ENCODE measurements around the gene HOXC5. TPM values are rescaled to one million over a fixed set of nuclear protein-coding genes. Genes with fewer than 3 reads are reported as not detected.

Gene HOXC5
- total RNA-seq, 4 donors from 2014 or later, result 0.58 to 2.2 (median 0.97) TPM; not detected in 1

GRCh38 chr12:53994009-53994263 lies 38.9 kb upstream of the HOXC5 start:
- TF ChIP-seq POLR2A (IDR thresholded peaks at IDR 0.05) (no peak), CTCF (IDR thresholded peaks at IDR 0.05) (no peak)
- no peak overlapping the region for H3K4me3 ChIP-seq (ENCODE audit: low read depth, poor library complexity, severe bottlenecking)

GRCh38 chr12:53994264-53995001 lies 38.4 kb upstream of the HOXC5 start:
- no peak for TF ChIP-seq POLR2A (IDR thresholded peaks at IDR 0.05)
- TF ChIP-seq CTCF (IDR thresholded peaks at IDR 0.05), result no peak
- intact Hi-C loops (cut with DNase I; ENCODE audit: low total_unique reads), result no loop called here
- DNase-seq (ENCODE audit: low spot score in 2 of 2), result no peak
- H3K4me3 ChIP-seq (ENCODE audit: low read depth, poor library complexity, severe bottlenecking), result no peak overlapping the region
- 5% methylated on average over 53 to 60 of the region's 60 CpGs for WGBS, 2 donors

More at GRCh38 chr12:53994009-53994263, 38.9 kb upstream of the HOXC5 start:
- intact Hi-C loops (cut with DNase I; ENCODE audit: low total_unique reads), result no loop called here
- 5 to 11% methylated on average over 12 to 19 of the region's 19 CpGs for WGBS, 2 donors
- no peak for DNase-seq (ENCODE audit: low spot score in 2 of 2)

GRCh38 chr12:53995002-53995377 lies 37.9 kb upstream of the HOXC5 start:
- WGBS, 2 donors, result 3 to 8% methylated on average over 17 of the region's 17 CpGs
- intact Hi-C loops (cut with DNase I; ENCODE audit: low total_unique reads), result no loop called here

GRCh38 chr12:53995378-53996239 lies 37.2 kb upstream of the HOXC5 start:
- WGBS, 2 donors, result 1 to 3% methylated on average over 43 to 45 of the region's 48 CpGs
- TF ChIP-seq CTCF (IDR thresholded peaks at IDR 0.05) (no peak), POLR2A (IDR thresholded peaks at IDR 0.05) (peak in 1 of 2 donors; percentile 11)
- peak in 1 of 2 donors; percentile 95 for DNase-seq (ENCODE audit: low spot score in 2 of 2)
- peak overlapping the region; percentile 42 for H3K4me3 ChIP-seq (ENCODE audit: low read depth, poor library complexity, severe bottlenecking)
- intact Hi-C loops (cut with DNase I; ENCODE audit: low total_unique reads), result no loop called here

More at GRCh38 chr12:53995002-53995377, 37.9 kb upstream of the HOXC5 start:
- DNase-seq (ENCODE audit: low spot score in 2 of 2), result no peak
- TF ChIP-seq CTCF (IDR thresholded peaks at IDR 0.05), result no peak
- no peak for TF ChIP-seq POLR2A (IDR thresholded peaks at IDR 0.05)
- H3K4me3 ChIP-seq (ENCODE audit: low read depth, poor library complexity, severe bottlenecking), result peak overlapping the region; percentile 42

GRCh38 chr12:53996240-53997203 lies 36.3 kb upstream of the HOXC5 start:
- peak overlapping the region; percentile 42 for H3K4me3 ChIP-seq (ENCODE audit: low read depth, poor library complexity, severe bottlenecking)
- no peak for TF ChIP-seq POLR2A (IDR thresholded peaks at IDR 0.05)
- no peak for TF ChIP-seq CTCF (IDR thresholded peaks at IDR 0.05)
- 17 to 26% methylated on average over 29 of the region's 29 CpGs for WGBS, 2 donors
- intact Hi-C loops (cut with DNase I; ENCODE audit: low total_unique reads), result no loop called here
- no peak for DNase-seq (ENCODE audit: low spot score in 2 of 2)

Data from lower leg skin (tissue), 4 donors.